ENCODE results near the gene KRT75. TPM values are rescaled to one million over a fixed set of nuclear protein-coding genes. Genes with fewer than 3 reads are reported as not detected.
"Not testable (repeated sequence)": the region's sequence is repeated elsewhere in the genome, so short reads cannot be mapped to it uniquely, and the experiment has no call there.

Gene KRT75
- total RNA-seq, 1 donor from 2014 or later: not detected

DNA sequence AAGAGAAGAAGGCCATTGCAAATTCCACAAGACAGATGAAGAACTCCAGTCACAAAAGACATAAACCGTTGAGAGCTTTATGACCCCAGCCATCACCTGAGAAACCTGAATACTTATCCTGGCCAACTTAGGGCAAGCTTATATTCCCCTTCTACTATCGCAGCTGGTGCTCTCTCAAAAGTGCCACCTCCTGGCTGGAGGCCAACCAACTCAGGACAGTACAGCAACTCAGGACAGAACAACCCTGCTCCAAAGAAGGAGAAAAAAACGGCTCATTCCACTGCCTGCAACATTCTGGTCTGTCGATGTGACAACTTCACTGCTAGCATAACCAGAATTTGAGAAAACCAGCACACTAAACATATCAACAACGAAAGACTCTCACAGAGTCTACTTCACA lies 27.5 kb upstream of the KRT75 start:
- DNase-seq (ENCODE audit: low read depth): no peak
- no peak for TF ChIP-seq CTCF (conservative IDR thresholded peaks at IDR 0.05; ENCODE audit: low read depth, low read length)
- H3K4me3 ChIP-seq (ENCODE audit: low read depth, low read length): no peak overlapping the region

GRCh38 chr12:52458861-52459260 lies 24.7 kb upstream of the KRT75 start:
- no peak for TF ChIP-seq CTCF (conservative IDR thresholded peaks at IDR 0.05; ENCODE audit: low read depth, low read length)
- no peak overlapping the region for H3K4me3 ChIP-seq (ENCODE audit: low read depth, low read length)
- no peak for DNase-seq (ENCODE audit: low read depth)

- TF ChIP-seq CTCF (conservative IDR thresholded peaks at IDR 0.05; ENCODE audit: low read depth, low read length): no peak
- H3K4me3 ChIP-seq (ENCODE audit: low read depth, low read length): no peak overlapping the region
- DNase-seq (ENCODE audit: low read depth): no peak
Observed at GRCh38 chr12:52455821-52456220, 21.6 kb upstream of the KRT75 start.

- DNase-seq (ENCODE audit: low read depth): no peak
- H3K4me3 ChIP-seq (ENCODE audit: low read depth, low read length): no peak overlapping the region
- no peak for TF ChIP-seq CTCF (conservative IDR thresholded peaks at IDR 0.05; ENCODE audit: low read depth, low read length)
Observed at GRCh38 chr12:52454411-52455201, 20.4 kb upstream of the KRT75 start.

DNA sequence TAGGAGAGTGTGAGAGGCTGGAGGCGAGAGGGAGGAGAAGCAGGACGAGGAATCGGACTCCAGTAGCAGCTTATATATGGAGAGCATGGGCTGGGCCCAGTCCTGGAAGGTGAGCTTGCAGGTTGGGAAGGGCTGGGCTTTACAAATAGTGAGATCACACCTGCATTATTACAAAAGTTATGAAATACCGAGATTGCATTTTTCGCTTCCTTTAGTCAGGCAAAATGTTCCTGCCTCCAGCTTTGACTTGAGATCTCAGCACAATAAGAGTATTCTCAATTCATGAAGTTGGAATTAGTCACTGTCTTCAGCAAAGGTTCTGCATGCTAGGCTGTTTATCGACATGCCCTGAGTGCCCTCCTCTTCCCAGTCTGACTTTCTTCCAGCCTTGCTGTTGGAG lies 17.9 kb upstream of the KRT75 start, which contains the start of gene KRT6B:
Gene KRT6B, minus strand, starts transcription at position 46 of the 400 bp plus-strand sequence. CDS start 68 bp downstream, outside the sequence.
- H3K4me3 ChIP-seq (ENCODE audit: low read depth, low read length): no peak within 1 kb of the TSS
- no peak for TF ChIP-seq CTCF (conservative IDR thresholded peaks at IDR 0.05; ENCODE audit: low read depth, low read length)
- no peak for DNase-seq (ENCODE audit: low read depth)

DNA sequence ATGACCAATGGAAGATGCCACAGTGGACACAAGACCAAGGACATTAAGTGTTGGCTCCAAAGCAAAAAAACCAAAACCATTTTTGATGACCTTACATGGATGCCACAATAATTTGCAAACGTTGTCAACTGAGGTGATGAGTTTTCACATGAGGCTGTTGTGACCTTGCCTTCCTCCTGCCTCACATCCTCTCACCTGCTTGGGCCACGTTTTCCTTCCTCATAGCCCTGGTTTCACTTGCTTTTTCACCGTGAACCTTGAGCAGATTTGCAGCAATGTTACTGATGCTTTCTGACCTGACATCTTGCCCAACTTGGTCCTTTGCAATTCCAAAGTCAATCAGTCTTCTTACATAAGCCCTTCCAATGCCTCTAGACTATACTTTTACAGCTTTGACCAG lies 14.1 kb upstream of the KRT75 start:
- TF ChIP-seq CTCF (conservative IDR thresholded peaks at IDR 0.05; ENCODE audit: low read depth, low read length): no peak
- no peak for DNase-seq (ENCODE audit: low read depth)
- no peak overlapping the region for H3K4me3 ChIP-seq (ENCODE audit: low read depth, low read length)

DNA sequence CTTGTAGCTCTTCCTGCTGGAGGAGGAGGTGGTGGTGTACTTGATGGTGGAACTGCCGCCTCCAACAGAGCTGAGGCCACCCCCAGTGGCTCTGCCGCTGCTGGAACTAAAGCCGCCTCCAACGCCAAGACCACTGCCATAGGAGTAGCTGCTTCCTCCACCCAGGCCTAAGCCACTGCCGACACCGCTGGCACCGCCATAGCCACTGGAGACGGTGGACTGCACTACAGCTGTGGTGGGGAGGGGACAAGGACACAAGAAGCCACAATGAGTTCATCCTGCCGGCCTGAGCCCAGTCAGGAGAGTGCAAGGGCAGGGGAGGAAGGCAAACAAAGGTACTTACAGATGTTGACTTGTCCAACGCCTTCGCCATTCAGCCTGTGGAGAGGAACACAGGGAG lies 13.0 kb upstream of the KRT75 start:
- not testable (repeated sequence) for DNase-seq (ENCODE audit: low read depth); H3K4me3 ChIP-seq (ENCODE audit: low read depth, low read length)
